Skeletal muscle cell (primary cell): ENCODE results near the gene SLC29A2.
"Not testable (repeated sequence)": the region's sequence is repeated elsewhere in the genome, so short reads cannot be mapped to it uniquely, and the experiment has no call there.

Experiments used
- DNase-seq: peaks from one replicate; pipeline ENCODE4 v3.0.0-alpha.2; 2010; ENCODE audit warnings: low read depth
- H3K4me3 ChIP-seq: 2 replicates; pipeline ENCODE4 v1.5.1; 2011; ENCODE audit warnings: low read depth, mild to moderate bottlenecking, control low read depth, low read length, moderate library complexity

Gene SLC29A2

DNA sequence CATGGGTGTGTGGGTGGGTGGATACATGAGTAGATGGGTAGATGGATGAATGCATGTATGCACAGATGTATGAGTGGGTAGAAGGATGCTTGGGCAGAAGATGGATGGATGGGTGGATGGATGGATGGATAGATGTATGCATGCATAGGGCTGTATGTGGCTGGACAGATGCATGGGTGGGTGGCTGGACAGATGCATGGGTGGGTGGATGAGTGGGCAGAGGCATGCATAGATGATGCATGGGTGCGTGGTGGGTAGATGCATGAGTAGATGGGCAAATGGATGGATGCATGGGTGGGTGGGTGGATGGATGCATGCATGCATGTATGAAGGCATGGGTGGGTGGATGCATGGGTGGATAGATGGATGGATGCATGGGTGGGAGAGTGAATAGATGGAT lies 47.9 kb downstream of the SLC29A2 start:
- no peak overlapping the region for H3K4me3 ChIP-seq

GRCh38 chr11:66322732-66323427 lies 48.7 kb downstream of the SLC29A2 start:
- no peak for DNase-seq

More for the DNA sequence above, 47.9 kb downstream of the SLC29A2 start:
- no peak for DNase-seq

GRCh38 chr11:66321606-66322005 lies 50.0 kb downstream of the SLC29A2 start:
- no peak overlapping the region for H3K4me3 ChIP-seq

More at GRCh38 chr11:66322732-66323427, 48.7 kb downstream of the SLC29A2 start:
- H3K4me3 ChIP-seq: no peak overlapping the region

GRCh38 chr11:66320748-66321147 lies 50.8 kb downstream of the SLC29A2 start:
- not testable (repeated sequence) for DNase-seq, H3K4me3 ChIP-seq

More at GRCh38 chr11:66321606-66322005, 50.0 kb downstream of the SLC29A2 start:
- DNase-seq: no peak

DNA sequence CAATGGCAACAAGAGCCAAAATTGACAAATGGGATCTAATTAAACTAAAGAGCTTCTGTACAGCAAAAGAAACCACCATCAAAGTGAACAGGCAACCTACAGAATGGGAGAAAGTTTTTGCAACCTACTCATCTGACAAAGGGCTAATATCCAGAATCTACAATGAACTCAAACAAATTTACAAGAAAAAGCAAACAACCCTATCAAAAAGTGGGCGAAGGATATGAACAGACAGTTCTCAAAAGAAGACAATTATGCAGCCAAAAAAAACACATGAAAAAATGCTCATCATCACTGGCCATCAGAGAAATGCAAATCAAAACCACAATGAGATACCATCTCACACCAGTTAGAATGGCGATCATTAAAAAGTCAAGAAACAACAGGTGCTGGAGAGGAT lies 51.3 kb downstream of the SLC29A2 start:
- not testable (repeated sequence) for DNase-seq, H3K4me3 ChIP-seq

DNA sequence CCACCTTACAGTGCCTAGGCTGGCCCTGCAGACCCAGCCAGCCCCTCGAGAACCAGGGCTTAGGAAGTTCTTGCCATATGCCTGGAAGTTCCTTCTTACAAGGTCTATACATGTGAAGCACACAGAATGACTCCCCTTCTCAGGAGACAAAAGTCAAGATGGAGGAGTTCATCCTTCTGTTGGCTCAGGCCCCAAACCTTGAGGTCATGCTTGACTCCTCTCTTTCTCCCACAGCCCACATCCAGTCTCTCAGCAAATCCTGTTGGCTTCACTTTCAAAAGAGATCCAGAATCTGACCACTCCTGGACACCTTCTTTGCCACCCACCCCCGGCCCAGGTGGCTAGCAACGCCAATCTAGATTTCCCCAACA lies 53.0 kb downstream of the SLC29A2 start:
- H3K4me3 ChIP-seq: no peak overlapping the region
- no peak for DNase-seq

DNA sequence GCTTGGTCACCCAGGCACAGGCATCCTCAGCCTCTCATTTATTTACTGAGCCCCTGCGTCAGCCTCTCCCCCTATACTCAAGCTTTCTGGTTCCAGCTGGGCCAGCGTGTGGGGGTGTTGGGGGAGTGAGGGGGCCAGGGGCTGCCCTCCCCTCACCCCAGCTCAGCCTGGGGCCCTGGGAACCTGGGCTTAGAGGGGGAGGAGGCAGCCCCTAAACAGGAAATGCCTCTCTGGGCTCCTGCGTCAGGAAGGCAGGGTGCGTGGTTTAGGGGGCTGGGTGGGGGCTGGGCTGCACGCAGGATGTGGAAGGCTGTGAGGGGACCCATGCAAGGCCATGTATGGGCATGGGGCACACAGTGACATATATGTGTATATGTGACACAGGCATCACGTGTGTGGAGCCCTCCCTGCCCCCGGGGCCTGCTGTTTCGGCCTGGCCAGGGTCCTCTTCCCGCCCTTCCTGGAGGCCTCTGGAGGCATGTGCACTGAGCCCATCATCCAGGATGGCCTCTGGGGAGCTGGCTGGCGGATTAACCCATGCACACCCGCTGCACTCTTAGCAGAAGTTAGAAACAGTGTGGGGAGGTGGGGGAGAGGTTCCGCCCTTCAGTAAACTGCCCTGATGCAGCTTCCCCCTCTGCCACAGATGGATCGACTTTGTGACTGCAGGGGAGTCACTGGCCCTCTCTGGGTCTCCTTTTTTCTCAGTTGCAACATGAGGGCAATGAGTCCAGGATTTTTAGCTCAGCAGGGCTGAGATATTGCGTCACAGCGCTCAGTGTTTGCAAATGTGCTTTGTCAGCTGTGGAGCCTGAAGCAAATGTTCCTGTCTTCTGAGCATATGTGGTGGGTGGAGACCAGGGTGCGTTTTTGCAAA lies 53.6 kb downstream of the SLC29A2 start:
- H3K4me3 ChIP-seq: no peak overlapping the region
- DNase-seq: peak; percentile 91

GRCh38 chr11:66317322-66317722 lies 54.2 kb downstream of the SLC29A2 start:
- DNase-seq: peak; percentile 65
- no peak overlapping the region for H3K4me3 ChIP-seq

GRCh38 chr11:66316849-66317251 lies 54.7 kb downstream of the SLC29A2 start, which contains the start of gene CD248:
TSS of gene CD248 (minus strand) at chr11:66317044. CDS start at chr11:66317027, 17 bp downstream.
- peak within 1 kb of the TSS; percentile 62 for H3K4me3 ChIP-seq
- DNase-seq: peak; percentile 84

GRCh38 chr11:66315921-66316811 lies 55.4 kb downstream of the SLC29A2 start:
- peak overlapping the region; percentile 62 for H3K4me3 ChIP-seq
- DNase-seq: no peak

DNA sequence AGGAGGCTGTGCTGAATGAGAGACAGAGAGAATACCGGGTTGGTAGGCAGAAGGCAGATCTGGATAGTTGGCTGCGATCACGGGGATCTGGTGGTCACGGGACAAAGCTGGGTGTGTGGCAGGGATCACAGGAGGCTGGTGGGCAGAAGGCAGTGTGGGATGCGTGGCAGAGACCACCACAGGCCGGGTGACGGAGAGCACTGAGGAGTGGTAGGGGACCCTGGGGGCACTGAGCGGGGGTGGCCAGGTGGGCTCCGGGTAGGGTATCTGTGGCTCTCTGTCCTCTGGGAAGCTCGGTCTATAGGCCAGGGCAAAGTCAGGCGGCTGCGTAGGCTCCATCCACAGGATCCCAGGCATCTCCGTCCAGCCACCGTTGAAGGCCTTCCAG lies 56.1 kb downstream of the SLC29A2 start:
- peak overlapping the region; percentile 62 for H3K4me3 ChIP-seq
- no peak for DNase-seq

GRCh38 chr11:66314561-66315497 lies 56.7 kb downstream of the SLC29A2 start:
- DNase-seq: no peak
- H3K4me3 ChIP-seq: peak overlapping the region; percentile 62

DNA sequence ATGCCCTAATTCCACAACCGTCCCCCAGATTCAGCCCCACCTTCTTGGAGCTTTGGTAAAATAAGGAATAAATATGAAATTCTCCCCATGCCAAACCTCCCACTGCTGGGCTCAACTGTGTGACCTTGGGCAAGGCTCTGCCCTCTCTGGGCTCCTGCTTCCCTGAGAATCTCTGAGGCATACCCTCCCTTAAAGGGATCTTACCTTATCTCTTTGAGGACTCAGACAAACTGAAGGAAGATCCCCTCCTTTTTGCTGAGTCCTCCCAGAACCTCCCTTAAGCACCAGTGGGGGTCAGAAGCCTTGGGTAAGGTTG lies 57.4 kb downstream of the SLC29A2 start:
- peak overlapping the region; percentile 62 for H3K4me3 ChIP-seq
- no peak for DNase-seq

DNA sequence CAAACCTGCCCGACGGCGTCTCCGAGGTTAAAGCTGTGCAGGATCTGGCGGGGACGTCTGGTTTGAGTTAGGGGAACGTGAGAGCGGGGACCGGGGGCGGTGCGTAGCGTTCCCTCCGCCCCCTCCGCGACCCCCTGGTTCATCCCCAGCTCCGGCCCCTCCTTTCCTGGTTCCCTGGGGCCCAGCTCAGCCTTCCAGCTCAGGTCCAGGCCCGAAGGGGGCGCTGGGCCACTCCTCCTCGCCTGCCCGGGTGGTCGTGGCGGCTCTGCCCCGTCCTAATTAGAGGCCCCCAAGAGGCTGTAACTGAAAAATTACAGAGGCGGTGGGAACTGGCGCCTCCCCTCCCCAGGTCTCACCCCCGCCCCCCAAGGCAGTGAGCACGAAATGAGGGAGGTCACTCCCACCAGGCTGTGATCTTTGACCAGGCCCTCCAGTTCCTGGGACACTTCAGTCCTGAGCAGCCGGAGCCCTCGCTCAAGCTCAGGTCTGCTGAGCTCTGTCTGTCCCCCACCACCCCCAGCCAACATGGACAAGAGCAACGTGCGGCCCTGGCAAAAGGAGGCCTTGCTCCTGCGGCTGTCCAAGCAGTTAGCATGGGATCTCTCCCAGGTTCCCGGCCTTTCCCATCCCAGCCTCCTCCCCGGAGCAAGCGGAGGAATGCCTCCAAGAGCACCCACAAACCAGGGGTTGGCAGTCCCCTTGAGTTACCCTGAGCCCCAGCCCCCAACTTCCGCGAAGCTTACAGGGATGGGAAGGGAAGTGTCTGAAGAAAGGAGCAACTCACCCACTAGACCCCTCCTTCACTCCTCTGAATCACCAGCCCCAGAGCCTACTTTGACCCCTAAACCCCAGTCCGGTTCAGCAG lies 58.0 kb downstream of the SLC29A2 start:
- no peak for DNase-seq
- peak overlapping the region; percentile 62 for H3K4me3 ChIP-seq

GRCh38 chr11:66312549-66313320 lies 58.8 kb downstream of the SLC29A2 start:
- H3K4me3 ChIP-seq: peak overlapping the region; percentile 62
- peak; percentile 98 for DNase-seq
